Measurements from ENCODE around the gene SPATA46.

SPATA46 gene

GRCh38 chr1:162388615-162389014 lies 12.0 kb upstream of the SPATA46 start:
- DNase-seq (ENCODE audit: low spot score) (no peak), ATAC-seq (ENCODE audit: low read depth) (no peak; the same call in 2 of the 3 replicates)
- no peak overlapping the region for H3K4me3 ChIP-seq (ENCODE audit: severe bottlenecking)
- peaks cover 19% of the 10 kb centered on the region for H3K4me1 ChIP-seq (ENCODE audit: insufficient read depth, poor library complexity, severe bottlenecking)
- no peaks in the 10 kb centered on the region for H3K9me3 ChIP-seq (ENCODE audit: severe bottlenecking)
- no peaks in the 10 kb centered on the region for H3K36me3 ChIP-seq (ENCODE audit: low read depth)
- no peaks in the 10 kb centered on the region for H3K27me3 ChIP-seq (ENCODE audit: insufficient read depth, poor library complexity, severe bottlenecking)
- peak overlapping the region; percentile 47 for H3K27ac ChIP-seq (ENCODE audit: poor library complexity, severe bottlenecking)
- no peak for TF ChIP-seq CTCF (IDR thresholded peaks at IDR 0.05; ENCODE audit: poor library complexity, severe bottlenecking)

GRCh38 chr1:162388083-162388594 lies 11.5 kb upstream of the SPATA46 start:
- Histone ChIP-seq H3K27me3 (ENCODE audit: insufficient read depth, poor library complexity, severe bottlenecking) (no peaks in the 10 kb centered on the region), H3K27ac (ENCODE audit: poor library complexity, severe bottlenecking) (peak overlapping the region; percentile 47), H3K9me3 (ENCODE audit: severe bottlenecking) (no peaks in the 10 kb centered on the region), H3K36me3 (ENCODE audit: low read depth) (no peaks in the 10 kb centered on the region), H3K4me1 (ENCODE audit: insufficient read depth, poor library complexity, severe bottlenecking) (peaks cover 19% of the 10 kb centered on the region), H3K4me3 (ENCODE audit: severe bottlenecking) (no peak overlapping the region)
- no peak for DNase-seq (ENCODE audit: low spot score)
- no peak for TF ChIP-seq CTCF (IDR thresholded peaks at IDR 0.05; ENCODE audit: poor library complexity, severe bottlenecking)
- ATAC-seq (ENCODE audit: low read depth) = no peak

GRCh38 chr1:162387226-162388082 lies 10.8 kb upstream of the SPATA46 start:
- TF ChIP-seq CTCF (IDR thresholded peaks at IDR 0.05; ENCODE audit: poor library complexity, severe bottlenecking) = no peak
- Histone ChIP-seq H3K9me3 (ENCODE audit: severe bottlenecking) (no peaks in the 10 kb centered on the region), H3K4me1 (ENCODE audit: insufficient read depth, poor library complexity, severe bottlenecking) (peaks cover 21% of the 10 kb centered on the region), H3K27ac (ENCODE audit: poor library complexity, severe bottlenecking) (no peak overlapping the region), H3K36me3 (ENCODE audit: low read depth) (no peaks in the 10 kb centered on the region), H3K4me3 (ENCODE audit: severe bottlenecking) (no peak overlapping the region), H3K27me3 (ENCODE audit: insufficient read depth, poor library complexity, severe bottlenecking) (no peaks in the 10 kb centered on the region)
- no peak for DNase-seq (ENCODE audit: low spot score)
- no peak for ATAC-seq (ENCODE audit: low read depth)

- ATAC-seq (ENCODE audit: low read depth) = no peak
- Histone ChIP-seq H3K27ac (ENCODE audit: poor library complexity, severe bottlenecking) (no peak overlapping the region), H3K36me3 (ENCODE audit: low read depth) (no peaks in the 10 kb centered on the region), H3K4me3 (ENCODE audit: severe bottlenecking) (no peak overlapping the region), H3K27me3 (ENCODE audit: insufficient read depth, poor library complexity, severe bottlenecking) (no peaks in the 10 kb centered on the region), H3K4me1 (ENCODE audit: insufficient read depth, poor library complexity, severe bottlenecking) (peaks cover 27% of the 10 kb centered on the region), H3K9me3 (ENCODE audit: severe bottlenecking) (no peaks in the 10 kb centered on the region)
- no peak for TF ChIP-seq CTCF (IDR thresholded peaks at IDR 0.05; ENCODE audit: poor library complexity, severe bottlenecking)
- DNase-seq (ENCODE audit: low spot score) = no peak
These were observed 9.9 kb upstream of the SPATA46 start for GRCh38 chr1:162386292-162387225.
